D721Med (cell line): ENCODE measurements around the gene CNGA3.
"Not testable (repeated sequence)": the region's sequence is repeated elsewhere in the genome, so short reads cannot be mapped to it uniquely, and the experiment has no call there.

Source experiments
- DNase-seq: peaks from one replicate; pipeline ENCODE4 v3.0.0; 2011; ENCODE audit warnings: low spot score; ENCODE audit not compliant: insufficient read length
- FAIRE-seq: peaks from 2 replicates; lab custom pipeline; 2011; peaks lifted over from hg19 to GRCh38; lab: Jason Lieb, UNC
- TF ChIP-seq, protein P1 (sequence below): IDR thresholded peaks from 2 replicates; pipeline ENCODE4 v1.5.1; 2012; ENCODE audit warnings: mild to moderate bottlenecking, control low read depth; ENCODE audit not compliant: insufficient read depth; ENCODE audit errors: missing control alignments

The CNGA3 gene

DNA sequence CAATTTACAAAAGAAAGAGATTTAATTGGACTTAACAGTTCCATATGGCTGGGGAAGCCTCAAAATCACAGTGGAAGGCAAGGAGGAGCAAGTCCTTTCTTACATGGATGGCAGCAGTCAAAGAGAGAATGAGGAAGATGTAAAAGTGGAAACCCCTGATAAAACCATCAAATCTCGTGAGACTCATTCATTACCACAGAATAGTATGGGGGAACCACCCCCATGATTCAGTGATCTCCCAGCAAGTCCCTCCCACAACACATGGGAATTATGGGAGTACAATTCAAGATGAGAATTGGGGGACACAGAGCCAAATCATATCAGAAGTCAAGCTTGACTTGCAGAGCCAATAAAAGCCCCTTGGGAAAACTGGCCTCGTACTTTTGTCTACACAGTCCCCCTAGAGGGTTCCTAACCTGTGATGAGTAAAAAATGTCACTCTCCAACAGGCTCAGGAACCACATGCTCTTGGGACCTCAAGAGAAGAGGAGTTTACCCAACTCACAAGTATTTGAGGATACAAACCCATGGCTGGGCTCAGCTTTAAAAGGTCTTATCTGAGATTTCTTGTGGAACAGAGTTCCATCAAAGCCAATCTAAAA, 87.2 kb downstream of the CNGA3 start:
- DNase-seq (no peak), FAIRE-seq (no peak)
- TF ChIP-seq, protein P1, sequence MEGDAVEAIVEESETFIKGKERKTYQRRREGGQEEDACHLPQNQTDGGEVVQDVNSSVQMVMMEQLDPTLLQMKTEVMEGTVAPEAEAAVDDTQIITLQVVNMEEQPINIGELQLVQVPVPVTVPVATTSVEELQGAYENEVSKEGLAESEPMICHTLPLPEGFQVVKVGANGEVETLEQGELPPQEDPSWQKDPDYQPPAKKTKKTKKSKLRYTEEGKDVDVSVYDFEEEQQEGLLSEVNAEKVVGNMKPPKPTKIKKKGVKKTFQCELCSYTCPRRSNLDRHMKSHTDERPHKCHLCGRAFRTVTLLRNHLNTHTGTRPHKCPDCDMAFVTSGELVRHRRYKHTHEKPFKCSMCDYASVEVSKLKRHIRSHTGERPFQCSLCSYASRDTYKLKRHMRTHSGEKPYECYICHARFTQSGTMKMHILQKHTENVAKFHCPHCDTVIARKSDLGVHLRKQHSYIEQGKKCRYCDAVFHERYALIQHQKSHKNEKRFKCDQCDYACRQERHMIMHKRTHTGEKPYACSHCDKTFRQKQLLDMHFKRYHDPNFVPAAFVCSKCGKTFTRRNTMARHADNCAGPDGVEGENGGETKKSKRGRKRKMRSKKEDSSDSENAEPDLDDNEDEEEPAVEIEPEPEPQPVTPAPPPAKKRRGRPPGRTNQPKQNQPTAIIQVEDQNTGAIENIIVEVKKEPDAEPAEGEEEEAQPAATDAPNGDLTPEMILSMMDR: no peak

DNA sequence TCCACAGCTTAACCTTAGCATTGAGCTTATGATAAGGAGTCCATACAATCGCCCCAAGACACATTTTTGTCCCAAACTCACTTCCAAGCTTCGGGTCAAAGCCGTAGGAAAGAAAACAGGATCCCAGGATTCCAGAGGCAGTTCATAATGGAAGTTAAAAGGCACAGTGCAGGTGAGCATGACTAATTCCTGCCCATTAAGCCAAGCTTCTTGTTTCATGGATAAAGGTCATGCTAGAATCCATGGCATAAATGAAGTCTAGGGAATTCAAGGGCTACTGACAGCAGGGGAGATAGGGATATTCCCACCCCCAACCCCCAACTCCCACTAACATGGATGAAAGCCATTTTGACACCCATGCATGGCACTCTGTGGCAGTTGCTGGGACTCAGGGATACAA, 88.2 kb downstream of the CNGA3 start:
- TF ChIP-seq, protein P1: no peak
- DNase-seq (no peak), FAIRE-seq (no peak)

DNA sequence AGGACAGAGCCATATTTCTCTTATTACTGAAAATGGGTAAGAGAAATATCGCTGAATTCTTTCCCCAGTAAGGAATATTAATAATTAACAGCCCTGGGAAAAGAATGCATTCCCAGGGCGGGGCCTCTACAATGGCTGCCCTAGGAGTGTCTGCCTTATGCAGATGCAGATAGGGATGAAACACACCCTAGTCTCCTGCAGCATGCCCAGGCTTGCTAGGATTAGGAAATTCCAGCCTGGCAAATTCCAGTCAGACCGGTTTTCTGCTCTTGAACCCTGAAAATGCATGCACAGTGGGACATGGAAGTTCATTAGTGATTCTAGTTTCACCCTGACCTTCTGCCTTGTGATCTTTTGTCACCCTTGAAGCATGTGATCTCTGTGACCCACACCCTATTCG, 89.4 kb downstream of the CNGA3 start:
- FAIRE-seq, DNase-seq: not testable (repeated sequence)

DNA sequence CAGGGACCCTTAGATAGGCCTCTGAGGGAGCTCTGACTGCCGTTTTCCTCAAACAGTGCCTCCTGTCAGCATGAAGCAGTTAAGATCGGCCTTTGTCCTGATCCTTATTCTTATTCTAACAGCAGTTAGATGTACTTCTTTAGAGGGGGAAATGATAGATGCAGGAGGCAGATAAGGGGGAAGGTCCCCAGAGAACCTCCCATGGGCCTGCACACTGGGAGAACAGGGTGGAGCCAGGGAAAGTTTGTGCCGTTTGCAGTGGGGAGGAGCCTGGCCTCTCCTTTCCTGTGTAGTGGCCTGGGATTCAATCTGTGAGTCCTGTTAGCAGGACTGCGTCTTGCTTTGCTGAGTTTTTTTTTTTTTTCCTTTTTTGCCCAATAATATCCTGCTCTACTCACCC, 90.5 kb downstream of the CNGA3 start:
- TF ChIP-seq, protein P1: no peak
- FAIRE-seq (no peak), DNase-seq (no peak)

DNA sequence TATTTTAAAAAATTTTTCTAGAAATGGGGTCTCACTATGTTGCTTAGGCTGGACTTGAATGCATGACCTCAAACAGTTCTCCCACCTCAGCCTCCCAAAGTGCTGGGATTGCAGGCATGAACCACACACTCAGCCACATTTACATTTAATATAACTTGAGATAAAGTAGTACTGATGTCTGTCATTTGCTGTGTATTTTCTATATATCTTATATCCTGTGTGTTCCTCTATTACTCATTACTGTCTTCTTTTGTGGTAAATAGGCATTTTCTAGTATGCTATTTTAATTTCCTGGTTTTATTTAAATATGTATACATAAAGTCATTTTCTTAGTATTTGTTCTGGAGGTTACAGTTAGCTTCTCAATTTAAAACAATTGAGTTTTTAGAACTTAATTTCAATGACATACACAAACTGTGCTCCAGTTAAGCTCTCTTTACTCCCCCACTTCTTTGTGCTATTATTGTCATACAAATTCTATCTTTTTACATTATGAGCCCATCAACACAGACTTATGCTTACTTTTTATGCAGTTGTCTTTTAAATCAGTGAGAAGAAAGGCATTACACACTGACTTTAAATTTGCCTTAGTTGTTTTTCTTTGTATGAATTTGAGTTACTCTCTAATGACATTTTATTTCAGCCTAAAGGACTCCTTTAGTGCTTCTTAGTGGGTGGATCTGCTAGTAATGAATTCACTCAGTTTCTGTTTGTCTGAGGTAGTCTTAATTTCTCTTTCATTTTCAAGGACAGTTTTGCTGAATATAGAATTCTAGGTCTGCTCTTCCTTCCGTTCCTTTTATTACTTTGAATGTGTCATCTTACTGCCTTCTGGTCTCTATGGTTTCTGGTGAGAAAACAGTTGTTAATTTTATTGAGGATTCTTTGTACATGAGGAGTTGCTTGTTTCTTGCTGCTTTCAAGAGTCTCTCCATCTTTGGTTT, 92.2 kb downstream of the CNGA3 start:
- FAIRE-seq: no peak
- no peak for DNase-seq

DNA sequence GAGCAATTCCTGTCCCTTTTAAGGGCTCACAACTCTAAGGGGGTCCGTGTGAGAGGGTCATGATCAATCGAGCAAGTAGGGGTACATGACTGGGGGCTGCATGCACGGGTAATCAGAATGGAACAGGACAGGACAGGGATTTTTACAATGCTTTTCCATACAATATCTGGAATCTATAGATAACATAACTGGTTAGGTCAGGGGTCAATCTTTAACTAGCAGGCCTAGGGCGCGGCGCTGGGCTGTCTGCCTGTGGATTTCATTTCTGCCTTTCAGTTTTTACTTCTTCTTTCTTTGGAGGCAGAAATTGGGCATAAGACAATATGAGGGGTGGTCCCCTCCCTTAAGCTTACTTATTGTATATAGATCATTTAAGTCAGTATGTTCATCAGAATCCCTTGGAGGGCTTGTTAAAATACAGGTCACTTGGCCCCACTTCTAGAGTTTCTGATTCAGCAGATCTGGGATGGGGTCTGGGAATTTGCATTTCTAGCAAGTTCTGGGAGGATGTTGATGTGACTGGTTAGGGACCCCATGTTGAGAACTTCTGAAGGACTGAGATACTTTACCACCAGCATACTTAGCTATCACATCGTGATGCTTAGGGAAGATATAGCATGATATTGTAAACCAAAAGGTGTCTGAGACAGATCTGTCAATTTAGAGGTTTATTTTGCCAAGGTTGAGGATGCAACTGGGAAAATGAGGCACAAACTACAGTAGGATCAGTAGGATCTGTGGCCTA, 95.6 kb downstream of the CNGA3 start:
- no peak for DNase-seq
- TF ChIP-seq, protein P1: no peak
- FAIRE-seq: no peak

More for the DNA sequence above, 92.2 kb downstream of the CNGA3 start:
- TF ChIP-seq, protein P1: no peak

DNA sequence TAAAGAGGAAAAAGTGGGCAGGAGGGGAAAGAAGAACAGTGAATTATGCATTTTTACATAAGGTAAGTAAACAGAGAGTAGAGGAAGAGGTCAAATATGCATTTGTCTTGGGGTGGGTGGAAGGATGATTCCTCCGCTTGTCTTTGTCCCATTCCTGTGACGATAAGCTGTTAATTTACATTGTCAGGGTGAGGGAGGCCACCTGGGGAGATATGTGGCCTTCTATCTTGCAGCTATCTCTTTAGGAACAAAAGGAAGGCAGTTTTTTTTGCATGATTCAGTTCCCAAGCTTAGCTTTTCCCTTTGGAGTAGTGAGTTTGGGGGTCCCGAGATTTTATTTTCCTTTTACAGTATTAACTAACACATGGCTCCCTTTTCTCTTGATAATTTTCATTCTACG, 96.2 kb downstream of the CNGA3 start:
- DNase-seq: no peak
- TF ChIP-seq, protein P1: no peak
- no peak for FAIRE-seq
